GM23338 (cell line): ENCODE results near the gene SH3D19. TPM values are rescaled to one million over a fixed set of nuclear protein-coding genes. Genes with fewer than 3 reads are reported as not detected.

Source experiments
- EZH2 ChIP-seq: fragments of 200-600 bp; sonication (generic); IDR thresholded peaks from one replicate; pipeline ENCODE4 v1.8.0; 2017; ENCODE audit warnings: antibody characterized with exemption, mild to moderate bottlenecking, low read depth; ENCODE audit not compliant: unreplicated experiment
- NANOG ChIP-seq: IDR thresholded peaks from 2 replicates; pipeline ENCODE4 v1.6.1; 2016; ENCODE audit warnings: antibody characterized with exemption, borderline replicate concordance
- REST ChIP-seq: IDR thresholded peaks from one replicate; pipeline ENCODE4 v1.6.1; 2018; ENCODE audit warnings: antibody characterized with exemption; ENCODE audit not compliant: unreplicated experiment
- ZNF114 ChIP-seq: fragments of 250-450 bp; sonication (Bioruptor Pico); IDR thresholded peaks from 2 replicates; pipeline ENCODE4 v1.5.0; 2020; ENCODE audit warnings: mild to moderate bottlenecking, moderate library complexity
- polyA plus RNA-seq: library from polyadenylated mRNA; unstranded; fragments of >200 nt; fragmentation: Nextera tagmentation; extraction: Ambion mirVana; gene quantifications from 2 replicates; pipeline ENCODE4 v1.2.1, GENCODE V29; 2016
- total RNA-seq: library from RNA; depleted of rRNA; stranded (reverse); fragments of >200 nt; shearing (Covaris generic); gene quantifications from 2 replicates; pipeline ENCODE4 v1.2.3, GENCODE V29; 2014
- TF ChIP-seq, protein P1 (sequence below): fragments of 250-450 bp; sonication (Bioruptor Pico); IDR thresholded peaks from 2 replicates; pipeline ENCODE4 v1.5.0; 2020; ENCODE audit warnings: mild to moderate bottlenecking, moderate library complexity

The SH3D19 gene
- total and polyA plus RNA-seq, 2 experiments from 2014 or later, result 25.3 to 57.4 TPM

DNA sequence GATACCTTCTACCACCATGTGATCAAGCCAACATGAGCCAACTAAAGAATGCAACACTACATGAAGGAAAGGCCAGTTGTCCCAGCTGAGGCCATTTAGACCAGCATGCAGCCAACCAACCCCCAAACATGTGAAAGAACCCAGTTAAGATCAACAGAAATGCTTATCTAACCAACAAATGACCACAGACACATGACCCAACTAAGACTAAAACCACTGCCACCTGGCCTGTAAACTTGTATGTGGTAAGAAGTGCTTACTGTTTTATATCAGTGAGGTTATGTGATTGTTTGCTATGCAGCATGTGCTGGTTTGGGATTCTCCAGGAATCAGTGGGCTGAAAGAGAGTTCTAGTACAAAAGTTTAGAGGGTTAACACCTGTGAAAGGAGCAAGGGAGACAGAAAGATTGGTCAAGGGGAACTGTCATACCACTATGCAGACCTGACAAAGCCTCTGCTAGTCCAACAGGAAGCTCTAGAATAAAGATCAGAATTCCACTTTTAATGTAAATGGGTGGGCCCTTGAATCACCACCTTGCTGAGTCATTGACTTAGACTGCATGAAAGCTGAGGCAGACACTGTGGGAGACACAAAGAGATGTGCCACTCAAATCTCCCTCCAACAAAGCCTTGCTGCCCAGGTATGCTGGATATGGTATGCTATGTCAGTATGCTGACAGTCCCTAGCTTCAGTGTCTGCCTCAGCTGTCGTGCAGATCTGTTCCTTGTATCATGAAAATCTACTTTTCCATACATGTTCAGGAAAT is 6.1 kb upstream of the SH3D19 start (continued):
- TF ChIP-seq, protein P1, sequence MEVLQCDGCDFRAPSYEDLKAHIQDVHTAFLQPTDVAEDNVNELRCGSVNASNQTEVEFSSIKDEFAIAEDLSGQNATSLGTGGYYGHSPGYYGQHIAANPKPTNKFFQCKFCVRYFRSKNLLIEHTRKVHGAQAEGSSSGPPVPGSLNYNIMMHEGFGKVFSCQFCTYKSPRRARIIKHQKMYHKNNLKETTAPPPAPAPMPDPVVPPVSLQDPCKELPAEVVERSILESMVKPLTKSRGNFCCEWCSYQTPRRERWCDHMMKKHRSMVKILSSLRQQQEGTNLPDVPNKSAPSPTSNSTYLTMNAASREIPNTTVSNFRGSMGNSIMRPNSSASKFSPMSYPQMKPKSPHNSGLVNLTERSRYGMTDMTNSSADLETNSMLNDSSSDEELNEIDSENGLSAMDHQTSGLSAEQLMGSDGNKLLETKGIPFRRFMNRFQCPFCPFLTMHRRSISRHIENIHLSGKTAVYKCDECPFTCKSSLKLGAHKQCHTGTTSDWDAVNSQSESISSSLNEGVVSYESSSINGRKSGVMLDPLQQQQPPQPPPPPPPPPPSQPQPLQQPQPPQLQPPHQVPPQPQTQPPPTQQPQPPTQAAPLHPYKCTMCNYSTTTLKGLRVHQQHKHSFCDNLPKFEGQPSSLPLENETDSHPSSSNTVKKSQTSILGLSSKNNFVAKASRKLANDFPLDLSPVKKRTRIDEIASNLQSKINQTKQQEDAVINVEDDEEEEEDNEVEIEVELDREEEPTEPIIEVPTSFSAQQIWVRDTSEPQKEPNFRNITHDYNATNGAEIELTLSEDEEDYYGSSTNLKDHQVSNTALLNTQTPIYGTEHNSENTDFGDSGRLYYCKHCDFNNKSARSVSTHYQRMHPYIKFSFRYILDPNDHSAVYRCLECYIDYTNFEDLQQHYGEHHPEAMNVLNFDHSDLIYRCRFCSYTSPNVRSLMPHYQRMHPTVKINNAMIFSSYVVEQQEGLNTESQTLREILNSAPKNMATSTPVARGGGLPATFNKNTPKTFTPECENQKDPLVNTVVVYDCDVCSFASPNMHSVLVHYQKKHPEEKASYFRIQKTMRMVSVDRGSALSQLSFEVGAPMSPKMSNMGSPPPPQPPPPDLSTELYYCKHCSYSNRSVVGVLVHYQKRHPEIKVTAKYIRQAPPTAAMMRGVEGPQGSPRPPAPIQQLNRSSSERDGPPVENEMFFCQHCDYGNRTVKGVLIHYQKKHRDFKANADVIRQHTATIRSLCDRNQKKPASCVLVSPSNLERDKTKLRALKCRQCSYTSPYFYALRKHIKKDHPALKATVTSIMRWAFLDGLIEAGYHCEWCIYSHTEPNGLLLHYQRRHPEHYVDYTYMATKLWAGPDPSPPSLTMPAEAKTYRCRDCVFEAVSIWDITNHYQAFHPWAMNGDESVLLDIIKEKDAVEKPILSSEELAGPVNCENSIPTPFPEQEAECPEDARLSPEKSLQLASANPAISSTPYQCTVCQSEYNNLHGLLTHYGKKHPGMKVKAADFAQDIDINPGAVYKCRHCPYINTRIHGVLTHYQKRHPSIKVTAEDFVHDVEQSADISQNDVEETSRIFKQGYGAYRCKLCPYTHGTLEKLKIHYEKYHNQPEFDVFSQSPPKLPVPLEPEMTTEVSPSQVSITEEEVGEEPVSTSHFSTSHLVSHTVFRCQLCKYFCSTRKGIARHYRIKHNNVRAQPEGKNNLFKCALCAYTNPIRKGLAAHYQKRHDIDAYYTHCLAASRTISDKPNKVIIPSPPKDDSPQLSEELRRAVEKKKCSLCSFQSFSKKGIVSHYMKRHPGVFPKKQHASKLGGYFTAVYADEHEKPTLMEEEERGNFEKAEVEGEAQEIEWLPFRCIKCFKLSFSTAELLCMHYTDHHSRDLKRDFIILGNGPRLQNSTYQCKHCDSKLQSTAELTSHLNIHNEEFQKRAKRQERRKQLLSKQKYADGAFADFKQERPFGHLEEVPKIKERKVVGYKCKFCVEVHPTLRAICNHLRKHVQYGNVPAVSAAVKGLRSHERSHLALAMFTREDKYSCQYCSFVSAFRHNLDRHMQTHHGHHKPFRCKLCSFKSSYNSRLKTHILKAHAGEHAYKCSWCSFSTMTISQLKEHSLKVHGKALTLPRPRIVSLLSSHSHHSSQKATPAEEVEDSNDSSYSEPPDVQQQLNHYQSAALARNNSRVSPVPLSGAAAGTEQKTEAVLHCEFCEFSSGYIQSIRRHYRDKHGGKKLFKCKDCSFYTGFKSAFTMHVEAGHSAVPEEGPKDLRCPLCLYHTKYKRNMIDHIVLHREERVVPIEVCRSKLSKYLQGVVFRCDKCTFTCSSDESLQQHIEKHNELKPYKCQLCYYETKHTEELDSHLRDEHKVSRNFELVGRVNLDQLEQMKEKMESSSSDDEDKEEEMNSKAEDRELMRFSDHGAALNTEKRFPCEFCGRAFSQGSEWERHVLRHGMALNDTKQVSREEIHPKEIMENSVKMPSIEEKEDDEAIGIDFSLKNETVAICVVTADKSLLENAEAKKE (CRISPR knock-in tag), result no peak
- TF ChIP-seq NANOG, result no peak
- TF ChIP-seq ZNF114 (CRISPR knock-in tag), result no peak
- TF ChIP-seq REST, result no peak
- TF ChIP-seq EZH2, result no peak
